ENCODE results near the gene GPS1. TPM values are rescaled to one million over a fixed set of nuclear protein-coding genes. Genes with fewer than 3 reads are reported as not detected.

Gene GPS1
- total and polyA plus RNA-seq, 9 of the 15 experiments (the other 6 are each of a cell fraction or from before 2014, with no cell fraction given), result 3.1 to 167 (median 69.9) TPM

- in situ Hi-C loops (cut with MboI), result no loop called here
- DNase-seq (ENCODE audit: extremely low read depth in 1 of 4, low spot score in 3 of 4), result no peak
- ChIA-PET CTCF (ENCODE audit: low intra/inter-chr PET ratio) (no interaction called here), POLR2A (interaction anchor here (0.5 to 1.2 kb wide), 2 partner anchors 8 to 179 kb away, joined by 3 to 4 read pairs; no protein-coding TSS in a partner anchor)
- Histone ChIP-seq H3K9ac (ENCODE audit: insufficient read depth in 1 of 2, low read depth in 2 of 2, low read length in 2 of 2) (no peak overlapping the region; a peak in 1 of 4 replicates), H3K4me2 (ENCODE audit: insufficient read depth, low read length) (no peak overlapping the region), H3K27ac (ENCODE audit: extremely low read depth, low read depth, low read length) (no peak overlapping the region), H3K9me1 (ENCODE audit: control insufficient read depth, insufficient read depth, low read length) (no peaks in the 10 kb centered on the region), H3K4me1 (replicated peaks in 1 of 2; ENCODE audit: control insufficient read depth in 2 of 2, insufficient read depth in 2 of 2, low read length in 2 of 2) (peaks cover 0 to 68% of the 10 kb centered on the region in 2 experiments; a peak in 1 of 5 replicates), H2AFZ (ENCODE audit: low read depth, low read length) (no peak overlapping the region), H3K27me3 (ENCODE audit: control insufficient read depth in 2 of 2, insufficient read depth in 2 of 2, low read length in 2 of 2) (no peaks in the 10 kb centered on the region), H3K9me3 (replicated peaks; ENCODE audit: control insufficient read depth, insufficient read depth, low read depth, low read length) (no peaks in the 10 kb centered on the region), H4K20me1 (replicated peaks; ENCODE audit: control insufficient read depth, insufficient read depth, low read length) (peaks cover 21% of the 10 kb centered on the region), H3K36me3 (ENCODE audit: control insufficient read depth, insufficient read depth, low read length) (peaks cover 98% of the 10 kb centered on the region; the same call in 2 of the 3 replicates), H3K4me3 (no peak overlapping the region), H3K79me2 (ENCODE audit: control insufficient read depth, insufficient read depth, low read length) (peaks cover 2% of the 10 kb centered on the region; the same call in 1 of the 3 replicates)
- peak; percentile 43 for TF ChIP-seq POLR2G (IDR thresholded peaks at IDR 0.05; ENCODE audit: low read depth, low read length)
- peak; percentile 96 for TF ChIP-seq ZKSCAN1 (IDR thresholded peaks at IDR 0.05; ENCODE audit: low read depth, low read length)
- 0 out of 2 replicates have a peak, but pooled peaks have one; percentile 38 for TF ChIP-seq POLR2A (conservative IDR thresholded peaks at IDR 0.05)
- no peak for TF ChIP-seq JUND (IDR thresholded peaks at IDR 0.05; ENCODE audit: borderline replicate concordance, low read depth, low read length)
- TF ChIP-seq JUND (tag; IDR thresholded peaks at IDR 0.05; ENCODE audit: borderline replicate concordance, low read depth, low read length), result no peak
- TF ChIP-seq CREB1 (IDR thresholded peaks at IDR 0.05), result 0 out of 2 replicates have a peak, but pooled peaks have one; percentile 5
- TF ChIP-seq CREB1 (CRISPR knock-in tag; IDR thresholded peaks at IDR 0.05), result no peak
- TF ChIP-seq RBM22 (IDR thresholded peaks at IDR 0.05; ENCODE audit: low read depth, low read length, poor library complexity, severe bottlenecking), result peak; percentile 13
- peak; percentile 65 for TF ChIP-seq RBFOX2 (IDR thresholded peaks at IDR 0.05; ENCODE audit: low read depth, low read length)
- TF ChIP-seq LARP7 (IDR thresholded peaks at IDR 0.05), result no peak
- no peak for FAIRE-seq
- ATAC-seq, result no peak
- WGBS (ENCODE audit: insufficient coverage, low coverage, missing lambda C conversion rate), result 96% methylated on average over 18 of the region's 55 CpGs
- BruUV-seq (replicated peaks), result no TSS peak
- intact Hi-C loops (cut with micrococcal nuclease), result no loop called here
These were observed 32.0 kb downstream of the GPS1 start for GRCh38 chr17:82083533-82084359.

Measured in K562 (cell line).